Amniotic epithelial cell (primary cell): ENCODE measurements around the gene AVPI1.

ENCODE experiments used
- DNase-seq: peaks from one replicate; pipeline ENCODE4 v3.0.0-alpha.2; 2010; ENCODE audit warnings: low read depth

AVPI1 gene

GRCh38 chr10:97686962-97687784 is at the start of gene AVPI1:
AVPI1 (minus strand) TSS chr10:97687241; CDS start chr10:97679905, 7,336 bp downstream.
- peak; percentile 95 for DNase-seq

GRCh38 chr10:97736403-97736901 is 49.4 kb upstream of the AVPI1 start:
- DNase-seq, result no peak

GRCh38 chr10:97734021-97734420 is 47.0 kb upstream of the AVPI1 start:
- DNase-seq, result no peak

GRCh38 chr10:97733256-97733655 is 46.2 kb upstream of the AVPI1 start:
- DNase-seq, result no peak

GRCh38 chr10:97732052-97732359 is 45.0 kb upstream of the AVPI1 start:
- no peak for DNase-seq

- peak; percentile 69 for DNase-seq
These were observed 44.5 kb upstream of the AVPI1 start for GRCh38 chr10:97731346-97732051.

GRCh38 chr10:97729014-97729413 is 42.0 kb upstream of the AVPI1 start:
- DNase-seq, result no peak

- DNase-seq, result peak; percentile 90
These were observed 39.7 kb upstream of the AVPI1 start for GRCh38 chr10:97726636-97727178.

GRCh38 chr10:97724341-97724941 is 37.4 kb upstream of the AVPI1 start:
- peak; percentile 82 for DNase-seq

- no peak for DNase-seq
These were observed 36.0 kb upstream of the AVPI1 start for GRCh38 chr10:97723001-97723400.

- no peak for DNase-seq
These were observed 35.1 kb upstream of the AVPI1 start for GRCh38 chr10:97721871-97722780.

- no peak for DNase-seq
These were observed 32.6 kb upstream of the AVPI1 start for GRCh38 chr10:97719602-97720001.

GRCh38 chr10:97718659-97719142 is 31.7 kb upstream of the AVPI1 start:
- DNase-seq, result peak; percentile 56

GRCh38 chr10:97718178-97718577 is 31.1 kb upstream of the AVPI1 start:
- DNase-seq, result no peak

GRCh38 chr10:97717627-97718026 is 30.6 kb upstream of the AVPI1 start:
- no peak for DNase-seq

- no peak for DNase-seq
These were observed 28.3 kb upstream of the AVPI1 start for GRCh38 chr10:97715259-97715874.

GRCh38 chr10:97714401-97715258 is 27.6 kb upstream of the AVPI1 start:
- DNase-seq, result peak; percentile 46

GRCh38 chr10:97713826-97714400 is 26.9 kb upstream of the AVPI1 start:
- DNase-seq, result peak; percentile 66

- DNase-seq, result peak; percentile 82
These were observed 26.3 kb upstream of the AVPI1 start, which contains the start of gene MARVELD1 for GRCh38 chr10:97713339-97713825. MARVELD1 (plus strand) TSS chr10:97713730; CDS start chr10:97713877, 147 bp downstream.
